Measurements from ENCODE around the gene FXYD7.
A peak's percentile ranks its signal among the peaks of the same experiment; 100 is the strongest.

FXYD7 gene

GRCh38 chr19:35122687-35123551 lies 20.1 kb upstream of the FXYD7 start:
- in situ Hi-C loops (cut with MboI; ENCODE audit: low pct_unique_long_range_greater_than_20kb, low sequenced_read_pairs, unreplicated experiment), result no loop called here
- DNase-seq (ENCODE audit: low spot score), result no peak
- TF ChIP-seq, protein P1, sequence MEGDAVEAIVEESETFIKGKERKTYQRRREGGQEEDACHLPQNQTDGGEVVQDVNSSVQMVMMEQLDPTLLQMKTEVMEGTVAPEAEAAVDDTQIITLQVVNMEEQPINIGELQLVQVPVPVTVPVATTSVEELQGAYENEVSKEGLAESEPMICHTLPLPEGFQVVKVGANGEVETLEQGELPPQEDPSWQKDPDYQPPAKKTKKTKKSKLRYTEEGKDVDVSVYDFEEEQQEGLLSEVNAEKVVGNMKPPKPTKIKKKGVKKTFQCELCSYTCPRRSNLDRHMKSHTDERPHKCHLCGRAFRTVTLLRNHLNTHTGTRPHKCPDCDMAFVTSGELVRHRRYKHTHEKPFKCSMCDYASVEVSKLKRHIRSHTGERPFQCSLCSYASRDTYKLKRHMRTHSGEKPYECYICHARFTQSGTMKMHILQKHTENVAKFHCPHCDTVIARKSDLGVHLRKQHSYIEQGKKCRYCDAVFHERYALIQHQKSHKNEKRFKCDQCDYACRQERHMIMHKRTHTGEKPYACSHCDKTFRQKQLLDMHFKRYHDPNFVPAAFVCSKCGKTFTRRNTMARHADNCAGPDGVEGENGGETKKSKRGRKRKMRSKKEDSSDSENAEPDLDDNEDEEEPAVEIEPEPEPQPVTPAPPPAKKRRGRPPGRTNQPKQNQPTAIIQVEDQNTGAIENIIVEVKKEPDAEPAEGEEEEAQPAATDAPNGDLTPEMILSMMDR (IDR thresholded peaks at IDR 0.05; ENCODE audit: extremely low read depth, insufficient read depth, missing control alignments), result no peak

DNA sequence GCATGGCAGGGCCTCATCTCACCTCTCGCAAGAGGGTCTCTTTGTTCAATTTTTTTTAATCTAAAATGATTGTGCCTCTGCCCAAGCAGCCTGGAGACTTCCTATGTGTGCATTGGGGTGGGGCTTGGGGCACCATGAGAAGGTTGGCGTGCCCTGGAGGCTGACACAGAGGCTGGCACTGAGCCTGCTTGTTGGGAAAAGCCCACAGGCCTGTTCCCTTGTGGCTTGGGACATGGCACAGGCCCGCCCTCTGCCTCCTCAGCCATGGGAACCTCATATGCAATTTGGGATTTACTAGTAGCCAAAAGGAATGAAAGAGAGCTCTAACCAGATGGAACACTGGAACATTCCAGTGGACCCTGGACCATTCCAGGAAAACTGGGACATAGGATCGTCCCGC lies 19.5 kb upstream of the FXYD7 start:
- in situ Hi-C loops (cut with MboI; ENCODE audit: low pct_unique_long_range_greater_than_20kb, low sequenced_read_pairs, unreplicated experiment), result no loop called here
- TF ChIP-seq, protein P1 (IDR thresholded peaks at IDR 0.05; ENCODE audit: extremely low read depth, insufficient read depth, missing control alignments), result no peak
- DNase-seq (ENCODE audit: low spot score), result no peak

GRCh38 chr19:35124098-35125060 lies 18.7 kb upstream of the FXYD7 start:
- DNase-seq (ENCODE audit: low spot score), result peak; percentile 98
- in situ Hi-C loops (cut with MboI; ENCODE audit: low pct_unique_long_range_greater_than_20kb, low sequenced_read_pairs, unreplicated experiment), result no loop called here
- TF ChIP-seq, protein P1 (IDR thresholded peaks at IDR 0.05; ENCODE audit: extremely low read depth, insufficient read depth, missing control alignments), result no peak

DNA sequence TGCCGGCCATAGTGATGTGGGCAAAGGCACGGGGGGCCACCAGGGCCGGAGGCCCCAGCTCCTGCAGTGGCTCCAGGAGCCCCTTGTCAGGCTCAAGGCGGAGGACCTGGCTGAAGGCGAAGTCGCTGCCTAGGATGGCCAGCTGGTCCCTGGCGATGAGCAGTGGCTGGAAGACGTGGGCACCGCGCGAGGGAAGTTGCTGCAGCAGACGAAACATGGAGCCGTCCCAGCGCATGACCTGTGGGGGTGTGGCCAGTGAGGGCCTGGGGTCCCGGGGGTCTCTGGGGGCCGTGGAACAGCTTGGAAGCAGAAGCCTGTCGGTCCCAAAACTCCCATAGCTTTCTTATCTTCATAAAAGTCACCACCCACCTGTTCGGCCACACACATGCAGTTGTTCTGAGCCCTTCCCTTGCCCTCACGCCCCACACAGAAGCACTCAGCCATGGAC lies 17.8 kb upstream of the FXYD7 start:
- DNase-seq (ENCODE audit: low spot score), result no peak
- in situ Hi-C loops (cut with MboI; ENCODE audit: low pct_unique_long_range_greater_than_20kb, low sequenced_read_pairs, unreplicated experiment), result no loop called here
- TF ChIP-seq, protein P1 (IDR thresholded peaks at IDR 0.05; ENCODE audit: extremely low read depth, insufficient read depth, missing control alignments), result no peak

GRCh38 chr19:35125749-35126623 lies 17.1 kb upstream of the FXYD7 start:
- no peak for DNase-seq (ENCODE audit: low spot score)
- in situ Hi-C loops (cut with MboI; ENCODE audit: low pct_unique_long_range_greater_than_20kb, low sequenced_read_pairs, unreplicated experiment), result no loop called here
- TF ChIP-seq, protein P1 (IDR thresholded peaks at IDR 0.05; ENCODE audit: extremely low read depth, insufficient read depth, missing control alignments), result no peak

DNA sequence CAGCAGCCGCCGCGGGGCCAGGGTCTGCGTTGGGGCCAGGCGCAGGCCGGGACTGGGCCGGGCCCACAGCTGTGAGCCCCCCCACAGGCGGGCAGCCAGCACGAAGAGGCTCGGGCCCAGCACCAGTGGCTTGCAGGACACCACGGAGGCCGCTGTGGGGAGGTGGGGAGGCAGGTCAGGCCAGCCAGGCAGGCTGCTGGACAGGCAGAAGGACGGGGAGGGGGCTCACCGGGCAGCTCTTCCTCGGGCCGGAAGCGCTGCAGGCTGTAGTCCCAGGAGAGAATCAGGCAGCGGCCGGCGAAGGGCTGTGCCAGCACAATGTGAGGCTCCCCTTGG lies 16.5 kb upstream of the FXYD7 start:
- TF ChIP-seq, protein P1 (IDR thresholded peaks at IDR 0.05; ENCODE audit: extremely low read depth, insufficient read depth, missing control alignments), result no peak
- in situ Hi-C loops (cut with MboI; ENCODE audit: low pct_unique_long_range_greater_than_20kb, low sequenced_read_pairs, unreplicated experiment), result no loop called here
- no peak for DNase-seq (ENCODE audit: low spot score)

Data from GM13977 (cell line).